Omental fat pad (tissue), 4 donors: ENCODE measurements around the gene CCDC28B. TPM values are rescaled to one million over a fixed set of nuclear protein-coding genes. Genes with fewer than 3 reads are reported as not detected.

Source experiments
- ATAC-seq: fragments of 150-250 bp; one replicate; pipeline ENCODE4 v1.9.1; 2016; ENCODE audit warnings: mild to moderate bottlenecking, moderate library complexity; ENCODE audit not compliant: low FRiP score
- DNase-seq: peaks from one replicate; pipeline ENCODE4 v3.0.0-alpha.2; 2019; ENCODE audit warnings: low spot score
- total RNA-seq, 4 donors: library from RNA; depleted of rRNA; stranded (reverse); fragments of >200 nt; gene quantifications; one replicate each; pipeline ENCODE4 v1.1.0, GENCODE V29; 2016
- TF ChIP-seq, protein P1 (sequence below), 3 donors: fragments of 450-650 bp; IDR thresholded peaks; one replicate each; pipeline ENCODE4 v1.5.1; 2016 to 2017; ENCODE audit warnings: antibody characterized with exemption in 3 of 3, mild to moderate bottlenecking in 3 of 3, moderate library complexity in 2 of 3

CCDC28B gene
- total RNA-seq, 4 donors from 2014 or later = 2.6 to 5.5 (median 3.1) TPM

GRCh38 chr1:32208891-32209328 is 8.5 kb downstream of the CCDC28B start, which contains the start of gene DCDC2B:
Gene DCDC2B, plus strand, starts transcription at chr1:32209089. Its CDS starts 5 bp downstream, at chr1:32209094.
- DNase-seq (no peak), ATAC-seq (no peak)

GRCh38 chr1:32215629-32216480 is 15.5 kb downstream of the CCDC28B start:
- DNase-seq = no peak
- ATAC-seq = peak; percentile 74
- TF ChIP-seq, protein P1, sequence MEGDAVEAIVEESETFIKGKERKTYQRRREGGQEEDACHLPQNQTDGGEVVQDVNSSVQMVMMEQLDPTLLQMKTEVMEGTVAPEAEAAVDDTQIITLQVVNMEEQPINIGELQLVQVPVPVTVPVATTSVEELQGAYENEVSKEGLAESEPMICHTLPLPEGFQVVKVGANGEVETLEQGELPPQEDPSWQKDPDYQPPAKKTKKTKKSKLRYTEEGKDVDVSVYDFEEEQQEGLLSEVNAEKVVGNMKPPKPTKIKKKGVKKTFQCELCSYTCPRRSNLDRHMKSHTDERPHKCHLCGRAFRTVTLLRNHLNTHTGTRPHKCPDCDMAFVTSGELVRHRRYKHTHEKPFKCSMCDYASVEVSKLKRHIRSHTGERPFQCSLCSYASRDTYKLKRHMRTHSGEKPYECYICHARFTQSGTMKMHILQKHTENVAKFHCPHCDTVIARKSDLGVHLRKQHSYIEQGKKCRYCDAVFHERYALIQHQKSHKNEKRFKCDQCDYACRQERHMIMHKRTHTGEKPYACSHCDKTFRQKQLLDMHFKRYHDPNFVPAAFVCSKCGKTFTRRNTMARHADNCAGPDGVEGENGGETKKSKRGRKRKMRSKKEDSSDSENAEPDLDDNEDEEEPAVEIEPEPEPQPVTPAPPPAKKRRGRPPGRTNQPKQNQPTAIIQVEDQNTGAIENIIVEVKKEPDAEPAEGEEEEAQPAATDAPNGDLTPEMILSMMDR (IDR thresholded peaks at IDR 0.05) = no peak

More at GRCh38 chr1:32208891-32209328, 8.5 kb downstream of the CCDC28B start, which contains the start of gene DCDC2B:
- TF ChIP-seq, protein P1 (IDR thresholded peaks at IDR 0.05) = no peak

- TF ChIP-seq, protein P1 (IDR thresholded peaks at IDR 0.05) = no peak
- ATAC-seq (no peak), DNase-seq (no peak)
These were observed 16.2 kb downstream of the CCDC28B start for GRCh38 chr1:32216566-32216965.

DNA sequence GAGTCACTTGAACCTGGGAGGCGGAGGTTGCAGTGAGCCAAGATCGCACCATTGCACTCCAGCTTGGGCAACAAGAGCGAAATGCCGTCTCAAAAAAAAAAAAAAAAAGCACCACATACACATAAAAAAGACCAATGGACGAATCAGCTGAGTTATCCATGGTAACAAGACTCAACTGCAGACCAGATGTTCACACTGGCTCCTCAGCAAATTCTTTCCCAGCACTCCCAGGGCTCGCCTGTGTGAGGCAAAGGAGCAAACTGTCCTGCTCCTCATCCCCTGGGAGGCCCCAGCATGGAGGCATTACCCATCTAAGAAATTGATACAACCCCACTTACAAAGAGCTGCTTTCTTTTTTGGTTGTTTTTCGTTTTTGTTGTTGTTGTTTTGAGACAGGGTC is 18.6 kb downstream of the CCDC28B start:
- ATAC-seq (no peak), DNase-seq (no peak)
- TF ChIP-seq, protein P1 (IDR thresholded peaks at IDR 0.05) = no peak

DNA sequence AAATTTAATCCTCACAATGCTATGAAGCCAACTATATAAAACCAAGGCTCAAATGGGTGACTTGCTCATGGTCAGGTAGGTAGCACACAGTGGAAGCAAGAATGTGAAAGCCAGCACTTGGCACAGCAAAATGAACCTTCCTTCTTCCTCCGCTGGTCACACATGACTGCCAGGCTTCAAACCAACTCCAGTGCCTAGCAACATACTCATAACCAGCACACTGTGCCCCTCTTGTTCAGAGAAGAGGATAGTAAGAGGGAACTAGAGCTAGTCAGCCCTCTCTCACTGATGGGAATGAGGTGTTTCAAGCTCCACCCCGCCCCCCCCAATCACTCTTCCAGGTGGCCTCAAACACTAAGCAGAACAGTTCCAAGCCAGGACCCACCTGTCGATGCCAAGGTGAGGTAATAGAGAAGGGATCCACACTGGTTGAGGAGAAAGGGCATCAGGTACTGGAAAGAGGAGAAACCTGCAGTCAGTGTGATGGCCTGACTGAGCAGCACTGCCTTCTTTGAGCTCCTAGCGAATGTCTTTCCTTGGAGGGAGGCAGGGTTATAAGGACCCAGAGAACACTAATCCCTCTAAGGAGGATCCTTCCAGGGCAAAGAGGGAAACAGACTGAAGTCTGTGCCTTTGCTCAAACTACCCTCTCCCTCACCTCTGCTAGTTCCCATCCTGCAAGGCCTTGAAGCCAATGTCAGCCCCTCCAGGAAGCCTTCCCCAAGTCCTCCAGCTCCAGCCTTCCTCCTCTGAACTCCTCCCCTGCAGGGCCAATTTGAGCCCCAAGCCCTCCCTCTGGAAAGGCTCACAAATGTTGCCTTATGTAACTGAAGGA is 20.6 kb downstream of the CCDC28B start:
- TF ChIP-seq, protein P1 (IDR thresholded peaks at IDR 0.05) = no peak
- DNase-seq (no peak), ATAC-seq (no peak)

DNA sequence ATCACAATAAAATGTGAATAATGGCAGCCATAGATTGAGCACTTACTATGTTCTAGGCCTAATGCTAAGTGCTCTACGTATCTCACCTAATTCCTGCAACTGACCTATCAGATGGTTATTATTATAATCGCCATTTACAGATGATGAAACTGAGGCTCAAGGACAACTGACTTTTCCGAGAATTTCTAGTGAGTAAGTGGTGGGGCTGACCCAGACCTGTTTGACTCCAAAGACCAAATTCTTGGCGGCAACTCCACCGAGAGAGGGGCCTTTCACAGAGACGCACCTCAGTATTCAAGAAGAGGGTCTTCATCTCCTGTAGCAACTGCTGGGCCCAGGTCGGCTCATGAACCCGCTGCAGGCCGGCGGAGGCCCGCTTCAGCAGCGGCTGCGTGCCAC is 21.2 kb downstream of the CCDC28B start:
- TF ChIP-seq, protein P1 (IDR thresholded peaks at IDR 0.05) = no peak
- DNase-seq (no peak), ATAC-seq (peak; percentile 8)
